Adrenal gland (tissue), 12 donors: Measurements from ENCODE around the gene GLT8D2. TPM values are rescaled to one million over a fixed set of nuclear protein-coding genes. Genes with fewer than 3 reads are reported as not detected.

ENCODE experiments used
- DNase-seq, 7 donors: peaks; one replicate each; pipeline ENCODE4 v3.0.0-alpha.2; 2019 to 2020
- H3K27ac ChIP-seq, 5 donors: fragments of 200-600 bp; sonication (generic) in 4 of 5; 1 replicate in 3 of 5; 2 replicates in 2 of 5; pipeline versions ENCODE4 v1.5.1 to v1.8.0; 2016 to 2020; ENCODE audit warnings: mild to moderate bottlenecking in 1 of 5
- H3K27me3 ChIP-seq: fragments of 200-600 bp; 2 replicates; pipeline ENCODE4 v1.8.0; 2021
- H3K36me3 ChIP-seq, 2 donors: fragments of 200-600 bp; replicated peaks in 1 of 2; 1 replicate in 1 of 2; 2 replicates in 1 of 2; pipeline versions ENCODE4 v1.5.1 to v1.8.0; 2018 to 2022
- H3K4me1 ChIP-seq, 2 donors: fragments of 200-600 bp; replicated peaks in 1 of 2; 1 replicate in 1 of 2; 2 replicates in 1 of 2; pipeline versions ENCODE4 v1.5.1 to v1.8.0; 2018 to 2021
- H3K4me3 ChIP-seq, 4 donors: fragments of 200-600 bp; sonication (generic) in 3 of 4; one replicate each; pipeline ENCODE4 v1.5.1; 2016 to 2018
- H3K9me3 ChIP-seq, 3 donors: fragments of 200-600 bp; sonication (generic) in 1 of 3; replicated peaks in 1 of 3; 1 replicate in 2 of 3; 2 replicates in 1 of 3; pipeline versions ENCODE4 v1.5.1 to v1.8.0; 2016 to 2021
- POLR2A ChIP-seq, 2 donors: fragments of 450-650 bp; IDR thresholded peaks; one replicate each; pipeline ENCODE4 v1.6.1; 2017; ENCODE audit warnings: antibody characterized with exemption in 2 of 2, mild to moderate bottlenecking in 2 of 2, moderate library complexity in 1 of 2
- WGBS, 4 donors: extraction: QIAGEN DNeasy Blood & Tissue Kit in 2 of 4; methylation state at CpG; one replicate each; pipeline versions ENCODE4 v1.1.5 to v1.1.7; 2013 to 2017; 5-methylcytosine and 5-hydroxymethylcytosine counted together
- intact Hi-C, 2 donors: fragments of 100-400 bp; cut with DNase I; formaldehyde crosslinking; loops; one replicate each; pipeline versions ENCODE4 v1.14.1 to v1.15.0; 2022 to 2023
- polyA plus RNA-seq, 3 donors: library from polyadenylated mRNA; stranded (reverse); fragments of 200-250 nt in 2 of 3; fragments of 350-450 nt in 1 of 3; fragmentation: Illumina TruSeq in 1 of 3; extraction: RNeasy Lipid Tissue Mini Kit (QIAGEN cat#74804) in 1 of 3; gene quantifications; one replicate each; pipeline ENCODE4 v1.2.3, GENCODE V29; 2013 to 2014
- total RNA-seq, 9 donors: library from RNA; depleted of rRNA in 4 of 9; stranded (reverse); fragments of >200 nt in 4 of 9; fragments of 120-200 nt in 1 of 9; fragmentation: NEBNext Ultra II Directional in 1 of 9; extraction: Animal tissue kit (Norgen Biotek cat#: 25700) in 1 of 9; gene quantifications; one replicate each; pipeline versions ENCODE4 v1.1.0 to v1.2.4, GENCODE V29; 2013 to 2023
- TF ChIP-seq, protein P1 (sequence below), 6 experiments: fragments of 450-650 bp in 4 of 6; fragments of 200-600 bp in 2 of 6; sonication (generic) in 1 of 6; IDR thresholded peaks; 1 replicate in 5 of 6; 2 replicates in 1 of 6; pipeline versions ENCODE4 v1.5.1 to v1.8.0; 2016 to 2021; ENCODE audit warnings: antibody characterized with exemption in 6 of 6, mild to moderate bottlenecking in 2 of 6, moderate library complexity in 1 of 6
- donor health status: healthy with polysubstance abuse.
- donor health status: Bipolar disorder and iron deficiency.
- donor health status: DM: yes; HTN: yes; CAD: no.
- donor health status: DM: no; HTN: no; CAD: no.
- donor health status: DM: no; HTN: no; CAD: no.
- donor health status: DM: yes; HTN: yes; CAD: no.

The GLT8D2 gene
- total and polyA plus RNA-seq, 12 donors, result 6.3 to 21.2 (median 14.1) TPM

DNA sequence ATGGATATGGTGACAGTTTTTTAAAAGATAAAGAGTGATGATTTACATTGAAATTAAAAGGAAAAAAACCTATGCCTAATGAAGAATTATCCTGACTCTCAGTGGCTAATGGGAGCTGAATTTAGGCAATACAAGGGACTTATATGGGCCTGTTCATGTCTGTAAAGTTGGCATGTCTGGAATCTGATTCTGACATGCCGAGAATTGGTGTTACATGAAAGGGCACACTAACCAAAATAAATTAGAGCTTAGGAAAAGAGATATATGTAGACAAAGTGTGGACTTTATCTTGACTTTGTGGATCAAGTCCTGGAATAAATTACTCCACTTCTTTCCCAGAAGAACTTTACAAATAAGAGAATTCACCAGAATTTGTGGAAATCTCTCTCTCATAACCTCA lies 83.3 kb downstream of the GLT8D2 start:
- WGBS, 4 donors, result 16 to 25% (median 21%) methylated on average over 1 of the region's 1 CpG
- TF ChIP-seq, protein P1, sequence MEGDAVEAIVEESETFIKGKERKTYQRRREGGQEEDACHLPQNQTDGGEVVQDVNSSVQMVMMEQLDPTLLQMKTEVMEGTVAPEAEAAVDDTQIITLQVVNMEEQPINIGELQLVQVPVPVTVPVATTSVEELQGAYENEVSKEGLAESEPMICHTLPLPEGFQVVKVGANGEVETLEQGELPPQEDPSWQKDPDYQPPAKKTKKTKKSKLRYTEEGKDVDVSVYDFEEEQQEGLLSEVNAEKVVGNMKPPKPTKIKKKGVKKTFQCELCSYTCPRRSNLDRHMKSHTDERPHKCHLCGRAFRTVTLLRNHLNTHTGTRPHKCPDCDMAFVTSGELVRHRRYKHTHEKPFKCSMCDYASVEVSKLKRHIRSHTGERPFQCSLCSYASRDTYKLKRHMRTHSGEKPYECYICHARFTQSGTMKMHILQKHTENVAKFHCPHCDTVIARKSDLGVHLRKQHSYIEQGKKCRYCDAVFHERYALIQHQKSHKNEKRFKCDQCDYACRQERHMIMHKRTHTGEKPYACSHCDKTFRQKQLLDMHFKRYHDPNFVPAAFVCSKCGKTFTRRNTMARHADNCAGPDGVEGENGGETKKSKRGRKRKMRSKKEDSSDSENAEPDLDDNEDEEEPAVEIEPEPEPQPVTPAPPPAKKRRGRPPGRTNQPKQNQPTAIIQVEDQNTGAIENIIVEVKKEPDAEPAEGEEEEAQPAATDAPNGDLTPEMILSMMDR (IDR thresholded peaks at IDR 0.05), result no peak
- no peak for TF ChIP-seq POLR2A (IDR thresholded peaks at IDR 0.05)
- DNase-seq, result no peak
- intact Hi-C loops, result no loop called here
- Histone ChIP-seq H3K36me3 (no peaks in the 10 kb centered on the region), H3K27ac (peak overlapping the region; percentile 7 to 98 (median 95)), H3K4me3 (peak overlapping the region in 2 of 4 donors; percentile 81 to 89), H3K27me3 (no peaks in the 10 kb centered on the region), H3K9me3 (no peaks in the 10 kb centered on the region), H3K4me1 (peaks cover 30 to 60% of the 10 kb centered on the region in 2 donors)

DNA sequence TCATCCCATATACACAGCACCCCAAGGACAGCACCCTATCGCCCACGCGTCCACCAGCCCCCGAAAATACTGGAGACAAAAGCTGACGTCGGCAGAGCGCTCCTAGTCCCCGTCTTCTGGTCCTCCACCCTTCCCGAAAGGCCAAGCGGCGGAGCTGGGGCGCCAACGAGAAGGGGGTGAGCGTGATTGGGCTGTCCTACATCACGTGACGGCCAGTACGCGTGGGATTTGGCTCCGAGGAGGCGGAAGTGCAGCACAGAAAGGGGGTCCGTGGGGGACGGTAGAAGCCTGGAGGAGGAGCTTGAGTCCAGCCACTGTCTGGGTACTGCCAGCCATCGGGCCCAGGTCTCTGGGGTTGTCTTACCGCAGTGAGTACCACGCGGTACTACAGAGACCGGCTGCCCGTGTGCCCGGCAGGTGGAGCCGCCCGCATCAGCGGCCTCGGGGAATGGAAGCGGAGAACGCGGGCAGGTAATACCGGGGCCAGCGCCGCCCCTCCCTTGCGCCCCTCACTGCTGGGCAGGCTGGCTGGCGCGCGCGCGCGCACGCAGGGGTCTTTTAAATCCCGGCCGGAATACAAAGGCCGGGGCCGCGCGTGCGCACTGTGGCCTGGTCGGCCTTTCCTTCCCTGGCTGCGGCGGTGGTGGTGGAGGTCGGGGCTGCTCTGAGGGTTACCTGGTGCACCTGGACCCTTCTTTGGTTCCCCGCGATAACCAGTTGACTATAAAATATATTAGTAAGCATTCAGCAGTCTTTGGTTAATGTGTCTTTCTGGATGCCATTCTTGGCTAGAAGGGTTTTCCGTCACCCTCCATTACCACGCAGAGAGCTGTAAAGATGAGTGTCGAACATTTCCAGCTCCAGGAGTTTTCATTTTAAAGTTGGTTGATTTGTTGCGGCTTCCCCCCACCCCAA lies 84.1 kb downstream of the GLT8D2 start, which contains the start of gene TDG:
TDG (plus strand) TSS at position 283 of the 915 bp plus-strand sequence; CDS start at position 449, 166 bp downstream.
- WGBS, 4 donors, result 2 to 7% (median 5%) methylated on average over 44 to 64 of the region's 64 CpGs
- Histone ChIP-seq H3K4me3 (peak within 1 kb of the TSS; percentile 80 to 94 (median 85)), H3K27me3 (no peaks in the 10 kb centered on the region), H3K4me1 (peaks cover 30 to 67% of the 10 kb centered on the region in 2 donors), H3K36me3 (no peaks in the 10 kb centered on the region), H3K27ac (peak within 1 kb of the TSS; percentile 94 to 99 (median 95)), H3K9me3 (no peaks in the 10 kb centered on the region)
- intact Hi-C loops, result no loop called here
- TF ChIP-seq, protein P1 (IDR thresholded peaks at IDR 0.05), result peak in 3 of 6 experiments; percentile 5 to 25 (median 8)
- TF ChIP-seq POLR2A (IDR thresholded peaks at IDR 0.05), result peak; percentile 69 to 97
- DNase-seq, result peak; percentile 96 to 99 (median 99)

DNA sequence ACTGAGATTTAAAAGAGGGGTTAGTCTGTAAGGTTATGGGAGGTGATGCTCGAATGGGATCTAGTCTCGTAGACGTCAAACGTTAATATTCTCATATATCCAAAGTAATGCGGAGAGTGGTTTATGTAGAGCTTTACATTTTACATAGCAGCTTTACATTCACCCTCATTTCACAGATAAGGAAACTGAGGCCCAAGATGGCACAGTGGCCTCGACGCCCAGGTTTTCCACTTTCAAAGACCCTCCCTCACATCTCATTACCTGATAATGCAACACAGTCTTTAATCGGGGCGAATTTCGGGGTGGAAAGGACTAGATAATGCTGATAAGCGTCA lies 84.8 kb downstream of the GLT8D2 start:
- Histone ChIP-seq H3K27me3 (no peaks in the 10 kb centered on the region), H3K36me3 (no peaks in the 10 kb centered on the region), H3K27ac (peak overlapping the region; percentile 94 to 99 (median 95)), H3K9me3 (no peaks in the 10 kb centered on the region), H3K4me1 (peaks cover 30 to 70% of the 10 kb centered on the region in 2 donors), H3K4me3 (peak overlapping the region; percentile 80 to 94 (median 85))
- no peak for TF ChIP-seq POLR2A (IDR thresholded peaks at IDR 0.05)
- TF ChIP-seq, protein P1 (IDR thresholded peaks at IDR 0.05), result no peak
- intact Hi-C loops, result no loop called here
- DNase-seq, result no peak
- WGBS, 4 donors, result 0 to 1% (median 0%) methylated on average over 11 of the region's 11 CpGs

DNA sequence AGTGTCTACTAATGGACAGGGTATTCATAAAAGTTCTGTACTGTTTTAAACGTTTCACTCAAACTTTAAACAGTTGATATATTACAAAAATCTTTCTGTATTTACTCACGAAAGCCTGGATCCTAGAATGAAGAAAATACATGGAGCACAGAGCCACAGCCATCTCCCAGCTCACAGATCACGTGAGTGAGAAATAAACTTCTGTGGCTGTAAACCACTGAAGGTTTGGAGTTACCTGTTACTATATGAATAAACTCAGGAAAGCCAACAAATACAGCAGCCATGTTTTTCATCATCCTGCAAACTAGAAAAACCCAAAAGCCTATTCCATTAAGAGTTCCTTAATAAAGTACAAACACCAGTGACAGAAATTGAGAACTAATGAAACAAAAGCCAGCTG lies 85.2 kb downstream of the GLT8D2 start:
- no peaks in the 10 kb centered on the region for H3K36me3 ChIP-seq
- TF ChIP-seq, protein P1 (IDR thresholded peaks at IDR 0.05), result no peak
- no peak for TF ChIP-seq POLR2A (IDR thresholded peaks at IDR 0.05)
- H3K4me3 ChIP-seq, result peak overlapping the region; percentile 80 to 94 (median 85)
- no peaks in the 10 kb centered on the region for H3K27me3 ChIP-seq
- H3K4me1 ChIP-seq, result peaks cover 29 to 66% of the 10 kb centered on the region in 2 donors
- intact Hi-C loops, result no loop called here
- no peaks in the 10 kb centered on the region for H3K9me3 ChIP-seq
- H3K27ac ChIP-seq, result peak overlapping the region in 4 of 5 donors; percentile 95 to 99 (median 96)
- WGBS, 4 donors, result 15 to 26% (median 21%) methylated on average over 3 of the region's 3 CpGs
- no peak for DNase-seq
